ENCODE measurements around the gene TTC39C.

The TTC39C gene

GRCh38 chr18:24014062-24014985 lies at the start of gene TTC39C:
TSS of gene TTC39C (plus strand) at chr18:24014754. CDS start at chr18:24014872, 118 bp downstream.
- DNase-seq = peak; percentile 90

GRCh38 chr18:23966909-23967308 lies 47.6 kb upstream of the TTC39C start:
- DNase-seq = no peak

GRCh38 chr18:23967321-23968089 lies 47.0 kb upstream of the TTC39C start:
- DNase-seq = peak; percentile 40

GRCh38 chr18:23968638-23969604 lies 45.6 kb upstream of the TTC39C start:
- DNase-seq = no peak

GRCh38 chr18:23969664-23970063 lies 44.9 kb upstream of the TTC39C start:
- no peak for DNase-seq

- peak; percentile 72 for DNase-seq
Observed at GRCh38 chr18:23970161-23971096, 44.1 kb upstream of the TTC39C start.

- DNase-seq = no peak
Observed at GRCh38 chr18:23971097-23971440, 43.5 kb upstream of the TTC39C start.

DNA sequence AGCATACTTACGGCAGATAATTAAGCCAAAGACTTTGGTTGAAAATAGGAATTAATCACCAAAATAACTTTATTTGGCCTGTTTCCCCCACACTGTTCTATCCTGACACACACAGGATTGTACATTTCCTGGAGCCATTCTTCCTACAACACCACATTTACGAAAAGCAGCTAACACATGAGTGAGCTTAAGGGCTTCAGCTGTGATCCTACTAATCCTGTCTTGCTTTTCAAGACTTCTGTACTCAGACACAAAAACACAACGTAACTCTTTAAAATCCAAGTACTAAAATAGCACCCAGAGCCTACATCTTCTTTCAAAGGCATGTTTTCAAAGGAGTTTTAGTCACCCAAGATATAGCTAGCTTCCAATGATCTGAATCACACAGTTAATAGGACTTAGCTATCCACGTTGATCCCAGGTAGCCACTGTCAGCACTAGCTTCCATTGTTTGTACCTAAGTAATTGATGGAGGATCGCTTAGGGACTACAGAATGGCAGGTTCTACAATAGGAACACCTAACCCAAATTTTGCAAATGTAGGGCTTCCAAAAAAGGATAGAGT lies 42.8 kb upstream of the TTC39C start:
- DNase-seq = no peak

- peak; percentile 37 for DNase-seq
Observed at GRCh38 chr18:23972453-23972852, 42.1 kb upstream of the TTC39C start.

DNA sequence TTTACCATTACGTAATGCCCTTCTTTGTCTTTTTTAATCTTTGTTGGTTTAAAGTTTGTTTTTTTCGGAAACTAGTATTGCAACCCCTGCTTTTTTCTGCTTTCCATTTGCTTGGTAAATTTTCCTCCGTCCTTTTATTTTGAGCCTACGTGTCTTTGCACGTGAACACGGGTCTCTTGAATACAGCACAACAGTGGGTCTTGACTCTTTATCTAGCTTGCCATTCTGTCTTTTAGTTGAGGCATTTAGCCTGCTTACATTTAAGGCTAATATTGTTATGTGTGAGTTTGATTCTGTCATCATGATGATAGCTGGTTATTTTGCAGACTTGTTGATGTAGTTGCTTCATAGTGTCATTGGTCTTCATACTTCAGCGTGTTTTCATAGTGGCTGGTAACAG lies 37.5 kb upstream of the TTC39C start:
- DNase-seq = no peak

DNA sequence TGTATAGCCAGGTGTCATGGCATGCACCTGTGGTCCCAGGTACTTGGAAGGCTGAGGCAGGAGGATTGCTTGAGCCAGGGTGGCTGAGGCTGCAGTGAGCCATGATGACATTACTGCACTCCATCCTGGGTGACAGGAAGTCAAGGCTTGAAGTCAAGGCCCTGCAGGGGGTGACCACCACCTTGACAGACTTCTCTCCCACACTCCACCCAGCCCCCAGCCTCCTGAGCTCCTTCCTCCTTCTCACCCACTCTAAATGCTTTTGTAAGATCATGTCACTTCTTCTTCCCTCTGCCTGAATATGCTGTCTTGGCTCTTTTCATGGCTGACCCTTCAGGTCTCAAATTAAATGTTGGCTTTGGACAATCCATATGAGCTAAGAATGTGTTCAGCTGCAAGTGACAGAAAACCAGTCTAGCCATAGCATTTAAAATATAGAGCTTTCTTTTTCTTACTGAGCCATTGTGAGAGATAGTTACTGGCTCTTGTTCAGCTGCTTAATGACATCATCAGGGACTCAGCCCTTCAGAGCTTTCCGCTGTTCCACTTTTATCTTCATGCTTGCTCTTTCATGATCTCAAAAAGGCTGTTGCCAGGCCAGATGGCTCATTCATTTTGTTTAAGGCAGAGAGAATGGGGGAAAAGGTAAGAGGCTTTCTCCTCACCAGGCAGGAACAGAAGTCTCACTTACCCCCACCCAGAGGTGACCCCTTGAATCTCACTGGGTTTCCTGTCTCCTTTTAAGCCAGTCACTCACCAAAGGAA lies 36.7 kb upstream of the TTC39C start:
- peak; percentile 40 for DNase-seq

DNA sequence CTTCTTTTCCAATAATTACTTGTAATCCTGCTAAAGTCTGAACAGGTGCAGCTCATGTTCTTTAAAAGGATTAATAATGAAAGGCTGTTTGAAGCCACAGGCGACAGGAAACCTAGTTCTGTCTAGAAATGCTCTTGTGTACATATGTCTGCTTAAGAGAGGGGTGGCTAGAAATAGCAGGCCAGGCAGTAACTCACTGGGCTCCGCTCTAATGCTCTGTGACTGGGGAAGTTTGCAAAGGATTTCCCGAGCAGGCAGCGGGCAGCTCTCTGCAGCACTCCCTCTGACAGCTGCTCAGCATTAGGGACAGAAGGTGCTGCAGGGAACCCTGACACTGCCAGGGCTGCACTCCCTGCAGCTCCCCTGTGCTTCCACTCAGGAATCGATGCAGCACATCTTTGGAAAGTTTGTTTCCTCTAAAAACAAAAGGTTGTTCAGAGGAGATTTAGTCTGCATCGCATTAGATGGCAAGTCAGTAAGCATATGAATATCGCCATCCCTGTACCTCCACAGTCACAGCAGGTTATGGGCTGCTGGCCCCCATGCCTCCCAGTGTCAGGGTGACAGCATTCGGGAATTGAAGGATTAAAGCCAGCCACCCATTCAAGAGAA lies 33.1 kb upstream of the TTC39C start:
- DNase-seq = no peak

DNA sequence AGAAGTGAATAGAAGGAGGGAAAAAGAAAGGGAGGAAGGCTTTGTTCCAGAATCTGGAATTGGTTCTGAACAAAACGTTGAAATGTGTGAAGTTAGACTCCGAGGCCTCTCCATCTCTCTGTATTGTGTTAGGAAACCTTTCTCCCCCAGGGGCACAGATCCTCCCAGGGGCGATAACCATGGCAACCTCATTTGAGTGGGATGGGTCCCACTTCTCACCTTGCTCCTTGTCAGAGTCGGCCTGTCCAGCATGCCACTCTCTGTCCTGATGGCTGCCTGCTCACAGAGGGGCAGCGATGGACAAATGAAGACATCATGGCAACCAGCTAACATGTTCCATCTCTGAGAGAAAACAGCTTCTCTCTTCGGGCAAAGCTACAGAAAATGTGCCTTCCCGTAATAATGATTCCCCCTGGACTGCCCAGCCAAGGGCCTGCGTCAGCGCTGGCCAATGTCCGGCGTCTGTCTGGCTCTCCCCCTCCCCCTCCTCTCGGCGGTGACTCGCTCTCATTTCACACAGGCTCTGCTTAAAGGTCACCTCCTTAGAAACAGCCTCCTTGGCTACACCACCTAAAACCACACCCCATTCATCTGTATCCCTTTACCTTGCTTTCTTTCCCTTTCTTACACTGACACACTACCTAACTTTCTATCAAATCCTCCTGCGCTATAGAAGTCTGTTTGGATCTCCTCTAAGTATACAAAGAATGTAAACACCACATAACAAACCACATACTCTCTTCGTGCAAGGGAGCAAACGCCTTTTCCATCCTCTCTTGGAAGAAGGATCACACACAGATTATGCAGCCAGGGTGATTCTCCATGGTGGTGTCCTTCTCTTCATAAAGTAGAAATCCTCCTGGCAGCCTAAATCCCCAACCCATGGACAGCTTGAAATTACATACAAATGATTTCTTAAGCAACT lies 32.1 kb upstream of the TTC39C start:
- DNase-seq = no peak

DNA sequence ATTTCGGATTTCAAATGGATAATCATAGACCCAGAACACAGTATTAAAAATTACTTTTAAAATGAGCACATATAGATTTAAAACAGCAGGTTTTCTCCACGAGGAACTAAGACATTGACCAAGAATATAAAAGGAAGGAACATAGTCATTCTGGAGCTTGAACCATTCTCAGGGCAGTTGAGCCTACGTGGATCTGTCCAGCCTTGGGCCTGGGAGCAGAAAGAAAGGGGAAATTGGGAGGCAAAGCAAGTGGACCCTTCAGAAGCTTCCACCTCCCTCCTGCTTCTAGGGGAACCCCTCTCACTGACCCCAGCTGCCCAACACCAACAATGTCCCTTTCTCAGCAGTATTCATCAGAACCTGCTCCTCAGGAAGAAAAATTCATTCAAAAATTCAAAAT lies 31.4 kb upstream of the TTC39C start:
- DNase-seq = no peak

DNA sequence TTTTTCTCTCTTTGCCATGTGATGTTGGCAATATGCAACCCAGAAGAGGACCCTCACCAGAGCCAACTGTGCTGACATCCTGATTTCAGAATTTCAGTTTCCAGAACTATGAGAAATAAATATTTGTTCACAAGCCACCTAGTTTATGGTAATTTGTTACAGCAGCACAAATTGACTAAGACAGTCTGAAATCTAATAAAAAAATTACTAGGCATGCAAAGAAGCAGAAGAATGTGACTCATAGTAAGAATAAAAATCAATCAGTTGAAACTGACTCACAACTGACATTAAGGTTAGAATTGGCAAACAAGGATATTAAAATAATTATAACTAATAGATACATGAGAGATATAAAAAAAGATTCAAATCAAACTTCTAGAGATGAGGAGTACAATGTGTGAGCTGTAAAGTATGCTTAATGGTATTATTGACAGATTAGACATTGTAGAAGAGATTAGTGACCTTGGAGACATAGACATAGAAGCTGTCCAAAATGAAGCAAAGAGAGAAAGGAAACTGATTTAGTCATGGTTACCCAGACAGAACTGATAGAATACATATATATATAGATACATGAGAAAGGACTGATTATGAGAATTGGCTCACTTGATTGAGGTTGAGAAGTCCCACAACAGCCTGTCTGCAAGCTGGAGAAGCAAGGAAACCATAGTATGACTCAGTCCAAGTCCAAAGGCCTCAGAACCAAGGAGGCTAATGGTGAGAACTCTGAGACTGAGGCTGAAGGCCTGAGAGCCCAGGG lies 27.8 kb upstream of the TTC39C start:
- DNase-seq = no peak

- DNase-seq = no peak
Observed at GRCh38 chr18:23990474-23991410, 23.8 kb upstream of the TTC39C start.

All from CD4-positive, alpha-beta T cell treated with Interleukin-17A for 4 hours (primary cell).